BE2C (cell line): ENCODE data around the gene PIP4K2A.
"Not testable (repeated sequence)": the region's sequence is repeated elsewhere in the genome, so short reads cannot be mapped to it uniquely, and the experiment has no call there.

Experiments
- DNase-seq: peaks from one replicate; pipeline ENCODE4 v3.0.0-alpha.2; 2020
- H3K27me3 ChIP-seq: fragments of 250-450 bp; sonication (Bioruptor Pico); 2 replicates; pipeline ENCODE4 v1.5.1; 2020; ENCODE audit warnings: mild to moderate bottlenecking
- H3K36me3 ChIP-seq: fragments of 250-450 bp; sonication (Bioruptor Pico); 2 replicates; pipeline ENCODE4 v1.5.1; 2020; ENCODE audit warnings: mild to moderate bottlenecking
- H3K4me1 ChIP-seq: fragments of 250-450 bp; sonication (Bioruptor Pico); 2 replicates; pipeline ENCODE4 v1.5.1; 2020
- H3K4me3 ChIP-seq: 2 replicates; pipeline ENCODE4 v1.5.1; 2011; ENCODE audit warnings: low read depth, low read length
- H3K9me3 ChIP-seq: fragments of 250-450 bp; sonication (Bioruptor Pico); 2 replicates; pipeline ENCODE4 v1.5.1; 2020
- TF ChIP-seq, protein P1 (sequence below): IDR thresholded peaks from 2 replicates; pipeline ENCODE4 v1.5.1; 2012; ENCODE audit warnings: mild to moderate bottlenecking, low read depth, low read length

PIP4K2A gene

DNA sequence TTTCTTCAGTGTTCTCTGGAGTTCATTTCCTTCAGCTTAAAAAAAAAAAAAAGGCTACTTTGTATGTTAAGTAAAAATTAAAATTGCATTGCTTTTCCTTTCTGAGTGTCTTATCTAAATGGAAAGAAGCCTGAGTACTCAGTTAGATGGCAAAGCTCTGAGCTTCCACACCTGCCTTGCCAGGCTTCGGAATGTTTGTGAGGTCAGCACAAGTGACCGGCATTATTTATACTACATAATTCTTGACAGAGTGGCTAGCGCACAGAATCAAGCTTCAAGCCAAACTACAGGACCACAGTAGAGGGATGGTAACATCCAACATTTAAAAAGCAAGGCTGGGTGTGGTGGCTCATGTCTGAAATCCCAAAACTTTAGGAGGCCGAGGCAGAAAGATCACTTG is 17.3 kb downstream of the PIP4K2A start:
- H3K27me3 ChIP-seq, result no peaks in the 10 kb centered on the region
- TF ChIP-seq, protein P1, sequence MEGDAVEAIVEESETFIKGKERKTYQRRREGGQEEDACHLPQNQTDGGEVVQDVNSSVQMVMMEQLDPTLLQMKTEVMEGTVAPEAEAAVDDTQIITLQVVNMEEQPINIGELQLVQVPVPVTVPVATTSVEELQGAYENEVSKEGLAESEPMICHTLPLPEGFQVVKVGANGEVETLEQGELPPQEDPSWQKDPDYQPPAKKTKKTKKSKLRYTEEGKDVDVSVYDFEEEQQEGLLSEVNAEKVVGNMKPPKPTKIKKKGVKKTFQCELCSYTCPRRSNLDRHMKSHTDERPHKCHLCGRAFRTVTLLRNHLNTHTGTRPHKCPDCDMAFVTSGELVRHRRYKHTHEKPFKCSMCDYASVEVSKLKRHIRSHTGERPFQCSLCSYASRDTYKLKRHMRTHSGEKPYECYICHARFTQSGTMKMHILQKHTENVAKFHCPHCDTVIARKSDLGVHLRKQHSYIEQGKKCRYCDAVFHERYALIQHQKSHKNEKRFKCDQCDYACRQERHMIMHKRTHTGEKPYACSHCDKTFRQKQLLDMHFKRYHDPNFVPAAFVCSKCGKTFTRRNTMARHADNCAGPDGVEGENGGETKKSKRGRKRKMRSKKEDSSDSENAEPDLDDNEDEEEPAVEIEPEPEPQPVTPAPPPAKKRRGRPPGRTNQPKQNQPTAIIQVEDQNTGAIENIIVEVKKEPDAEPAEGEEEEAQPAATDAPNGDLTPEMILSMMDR, result no peak
- H3K36me3 ChIP-seq, result no peaks in the 10 kb centered on the region; the same call in 1 of the 2 replicates
- H3K4me3 ChIP-seq, result no peak overlapping the region
- no peak for DNase-seq
- H3K9me3 ChIP-seq, result no peaks in the 10 kb centered on the region
- H3K4me1 ChIP-seq, result peaks cover 11% of the 10 kb centered on the region

DNA sequence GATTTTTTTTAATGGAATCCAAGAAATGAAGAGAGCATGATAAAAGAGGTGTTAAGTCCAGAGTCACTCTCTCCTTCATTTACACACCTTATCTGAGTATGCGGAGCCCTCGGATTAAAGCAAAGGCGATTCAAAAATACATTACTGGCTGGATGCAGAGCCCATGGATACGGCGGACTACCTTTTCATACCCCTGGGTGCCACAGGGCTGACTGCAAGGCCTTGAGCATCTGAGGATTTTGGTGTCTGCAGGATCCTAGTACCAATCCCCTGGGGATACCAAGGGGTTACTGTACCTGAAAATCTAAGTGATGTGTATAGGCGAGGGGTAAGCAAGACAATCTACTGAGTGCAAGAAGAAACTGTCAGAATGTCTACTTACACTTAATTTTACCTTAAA is 20.5 kb downstream of the PIP4K2A start:
- Histone ChIP-seq H3K27me3 (no peaks in the 10 kb centered on the region), H3K4me3 (no peak overlapping the region), H3K4me1 (peaks cover 7% of the 10 kb centered on the region), H3K9me3 (no peaks in the 10 kb centered on the region), H3K36me3 (no peaks in the 10 kb centered on the region; the same call in 1 of the 2 replicates)
- DNase-seq, result no peak
- TF ChIP-seq, protein P1, result no peak

DNA sequence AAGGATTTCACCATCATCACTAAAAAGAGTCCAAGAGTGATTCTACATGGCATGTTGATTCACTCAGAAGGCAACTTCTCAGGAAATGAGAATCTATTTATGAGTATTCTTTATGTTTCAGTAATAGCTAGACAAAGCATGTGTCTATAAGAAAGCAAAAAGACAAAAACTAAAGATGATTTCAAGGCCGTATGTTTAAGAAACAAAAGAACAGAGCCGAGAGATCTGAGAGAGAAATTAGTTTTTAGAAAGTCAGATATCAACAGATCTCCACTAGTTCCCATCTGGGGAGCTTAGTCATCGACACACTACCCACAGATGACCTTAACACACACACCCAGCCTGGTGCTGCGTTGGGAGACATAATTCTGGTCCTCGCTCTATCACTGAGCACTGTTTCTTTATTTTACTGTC is 21.0 kb downstream of the PIP4K2A start:
- Histone ChIP-seq H3K4me3 (no peak overlapping the region), H3K27me3 (no peaks in the 10 kb centered on the region), H3K4me1 (peaks cover 7% of the 10 kb centered on the region), H3K36me3 (no peaks in the 10 kb centered on the region; the same call in 1 of the 2 replicates), H3K9me3 (no peaks in the 10 kb centered on the region)
- TF ChIP-seq, protein P1, result no peak
- DNase-seq, result peak; percentile 25

DNA sequence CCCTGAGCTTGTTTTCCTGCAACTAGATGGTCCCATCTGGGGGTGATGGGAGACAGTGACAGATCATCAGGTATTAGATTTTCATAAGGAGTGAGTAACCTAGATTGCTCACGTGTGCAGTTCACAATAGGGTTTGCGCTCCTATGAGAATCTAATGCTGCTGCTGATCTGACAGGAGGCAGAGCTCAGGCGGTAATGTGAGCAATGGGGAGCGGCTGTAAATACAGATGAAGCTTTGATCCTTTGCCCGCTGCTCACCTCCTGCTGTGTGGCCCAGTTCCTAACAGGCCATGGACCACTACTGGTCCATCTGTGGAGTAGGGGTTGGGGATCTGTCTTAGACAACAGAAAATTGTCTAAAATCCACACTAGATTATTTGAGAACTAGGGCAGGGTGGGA is 22.3 kb downstream of the PIP4K2A start:
- H3K4me1 ChIP-seq, H3K27me3 ChIP-seq, H3K9me3 ChIP-seq, H3K36me3 ChIP-seq, DNase-seq, H3K4me3 ChIP-seq: not testable (repeated sequence)

DNA sequence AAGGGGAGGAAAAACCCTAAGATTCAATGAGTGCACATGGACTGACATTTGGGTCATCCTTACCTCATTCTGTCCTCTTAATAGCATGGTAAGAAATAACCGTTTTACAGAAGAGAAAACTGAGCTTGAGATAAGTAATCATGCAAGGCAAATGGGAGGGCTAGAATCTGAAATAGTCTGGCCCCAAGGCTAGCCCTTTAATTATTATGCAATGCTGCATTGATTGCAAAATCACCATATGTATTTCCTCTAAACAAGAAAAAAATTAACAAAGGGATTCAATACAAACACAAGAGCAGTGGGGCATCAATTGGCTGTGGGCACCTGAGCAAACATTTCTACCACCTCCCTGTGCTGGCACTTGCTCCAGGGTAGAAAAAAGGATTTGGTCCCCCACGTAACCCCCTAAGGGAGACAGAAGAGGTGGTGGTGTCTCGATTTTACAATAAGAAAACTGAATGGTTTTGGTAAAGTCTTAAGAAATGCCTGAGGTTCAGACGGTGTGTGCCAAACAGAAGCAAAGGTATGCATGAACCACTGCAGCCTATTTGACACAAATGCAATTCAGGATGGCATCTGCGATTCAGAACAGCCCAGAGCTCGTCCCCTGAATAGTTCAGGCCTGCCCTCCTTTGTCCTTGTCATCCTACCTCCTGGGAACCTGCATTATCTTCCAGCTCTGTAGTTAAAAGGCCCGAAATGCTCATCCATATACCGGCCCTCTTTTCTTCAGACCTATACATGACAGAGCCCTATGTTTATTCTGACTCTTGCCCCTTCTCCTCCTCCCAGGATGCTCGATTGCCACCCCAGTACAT is 23.6 kb downstream of the PIP4K2A start:
- TF ChIP-seq, protein P1, result no peak
- no peaks in the 10 kb centered on the region for H3K27me3 ChIP-seq
- H3K4me3 ChIP-seq, result no peak overlapping the region
- no peaks in the 10 kb centered on the region for H3K9me3 ChIP-seq
- no peak for DNase-seq
- no peaks in the 10 kb centered on the region for H3K36me3 ChIP-seq
- H3K4me1 ChIP-seq, result peaks cover 7% of the 10 kb centered on the region

DNA sequence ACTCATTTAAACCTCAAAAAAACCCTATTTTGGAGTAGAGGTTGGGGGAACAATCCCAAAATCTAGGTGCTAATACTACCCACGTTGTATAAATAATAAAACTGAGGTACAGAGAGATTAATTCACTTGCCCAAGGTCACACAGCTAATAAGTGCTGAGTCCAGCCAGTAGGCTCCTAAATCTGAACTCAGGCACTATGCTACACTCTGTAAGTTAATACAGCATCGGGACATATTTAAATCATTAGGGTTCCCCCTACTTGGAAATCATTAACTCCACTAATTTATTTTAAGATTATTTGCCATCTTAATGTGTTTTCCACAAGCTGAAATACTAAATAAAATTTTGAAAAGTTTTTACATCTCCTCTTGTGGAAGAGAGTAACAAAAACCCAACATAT is 24.2 kb downstream of the PIP4K2A start:
- Histone ChIP-seq H3K4me3 (no peak overlapping the region), H3K4me1 (peaks cover 7% of the 10 kb centered on the region), H3K9me3 (no peaks in the 10 kb centered on the region), H3K27me3 (no peaks in the 10 kb centered on the region), H3K36me3 (no peaks in the 10 kb centered on the region)
- TF ChIP-seq, protein P1, result no peak
- no peak for DNase-seq
